Peyer's patch (tissue), 4 donors: ENCODE measurements around the gene SLC6A8.

Experiments used
- CTCF ChIP-seq, 6 experiments: fragments of 450-650 bp in 4 of 6; fragments of 200-600 bp in 2 of 6; sonication (generic) in 1 of 6; IDR thresholded peaks; one replicate each; pipeline ENCODE4 v1.5.1; 2017 to 2019; ENCODE audit warnings: antibody characterized with exemption in 6 of 6, mild to moderate bottlenecking in 3 of 6, moderate library complexity in 1 of 6
- POLR2A ChIP-seq, 2 donors: fragments of 450-650 bp; IDR thresholded peaks; one replicate each; pipeline ENCODE4 v1.5.1; 2017; ENCODE audit warnings: antibody characterized with exemption in 2 of 2, mild to moderate bottlenecking in 2 of 2, moderate library complexity in 2 of 2

- no peak for TF ChIP-seq POLR2A (IDR thresholded peaks at IDR 0.05)
- TF ChIP-seq CTCF (IDR thresholded peaks at IDR 0.05), result no peak
Measured at GRCh38 chrX:153638436-153639176, 49.1 kb upstream of the SLC6A8 start.
